GM21515 (cell line): ENCODE measurements around the gene IKZF2.

Experiments used
- ATAC-seq: cut with Tn5 transposase; IDR thresholded peaks from one replicate; pipeline ENCODE4 v1.9.1; 2021; ENCODE audit not compliant: unreplicated experiment

IKZF2 gene

GRCh38 chr2:213104092-213104902, 47.1 kb downstream of the IKZF2 start:
- no peak for ATAC-seq

DNA sequence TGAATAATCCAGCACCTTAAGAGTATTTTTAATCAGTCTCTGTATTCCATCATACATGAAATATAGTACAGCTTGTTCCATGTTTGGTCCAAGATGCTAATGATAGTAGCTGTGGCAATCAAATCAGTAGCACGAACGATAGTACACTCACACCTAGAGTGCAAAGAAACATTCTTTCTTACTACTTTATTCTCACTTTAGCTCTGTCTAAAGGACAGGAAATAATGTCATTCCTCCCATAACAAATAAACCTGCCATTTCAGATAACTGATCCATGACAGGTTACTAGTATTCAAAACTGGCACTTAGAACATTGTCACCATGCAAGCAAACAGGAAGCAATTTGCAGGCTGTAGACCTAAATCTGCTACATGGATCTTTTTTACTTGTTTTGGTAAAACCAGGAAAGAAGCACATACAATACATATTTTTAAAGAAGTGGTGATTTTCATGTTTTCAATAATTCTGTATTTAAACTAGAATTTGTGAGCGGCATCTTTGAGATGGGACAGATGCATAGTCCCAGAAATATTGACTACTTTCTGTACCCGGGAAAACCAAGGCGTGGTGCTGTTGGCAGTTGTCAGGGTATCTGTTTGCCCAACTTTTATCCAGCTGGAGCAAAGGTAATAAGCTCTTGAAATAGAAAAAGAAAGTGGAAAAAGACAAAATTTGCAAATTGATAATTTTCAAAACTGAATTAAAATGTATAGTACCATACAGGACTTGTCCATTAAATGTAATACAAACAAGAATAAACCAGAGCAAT, 49.5 kb downstream of the IKZF2 start:
- ATAC-seq, result no peak

- no peak for ATAC-seq
Observed at GRCh38 chr2:213101109-213101508, 50.3 kb downstream of the IKZF2 start.

DNA sequence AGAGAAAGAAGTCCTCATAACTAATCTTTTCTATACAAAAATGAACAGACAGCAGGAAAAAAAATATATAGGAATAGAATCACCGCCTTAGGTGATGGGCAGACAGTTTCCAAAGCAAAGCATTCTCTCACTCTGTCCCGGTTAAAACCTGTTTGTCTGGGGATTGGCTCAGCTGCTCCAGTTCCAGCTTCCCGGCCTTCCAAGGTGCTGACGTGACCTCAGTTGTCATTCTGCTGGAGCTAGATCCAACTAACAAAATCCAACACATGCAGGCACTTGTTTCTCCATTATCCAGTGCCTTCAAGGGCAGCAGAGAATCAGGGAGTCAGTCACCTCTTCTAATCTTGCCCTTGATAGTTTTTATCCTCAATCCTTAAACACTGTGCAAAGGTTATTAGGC, 52.8 kb downstream of the IKZF2 start:
- ATAC-seq, result no peak

GRCh38 chr2:213091765-213092164, 59.6 kb downstream of the IKZF2 start:
- ATAC-seq, result no peak

DNA sequence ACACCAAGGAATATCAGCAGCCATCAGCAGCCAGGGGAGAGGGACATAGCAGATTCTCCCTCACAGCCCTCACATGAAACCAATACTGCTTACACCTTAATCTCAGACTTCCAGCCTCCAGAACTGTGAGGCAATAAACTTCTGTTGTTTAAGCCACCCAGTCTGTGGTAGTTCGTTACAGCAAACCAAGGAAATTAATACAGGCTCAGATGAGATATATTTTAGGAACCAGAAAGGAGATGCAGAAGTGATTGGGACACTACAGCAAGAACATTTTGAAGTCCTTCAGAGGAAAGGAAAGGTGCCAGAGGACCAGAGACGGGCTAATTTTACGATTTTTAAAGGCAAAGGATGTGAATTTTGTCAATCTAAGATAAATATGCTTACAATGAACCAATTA, 60.6 kb downstream of the IKZF2 start:
- ATAC-seq, result no peak

- no peak for ATAC-seq
Observed at GRCh38 chr2:213089438-213089837, 62.0 kb downstream of the IKZF2 start.

DNA sequence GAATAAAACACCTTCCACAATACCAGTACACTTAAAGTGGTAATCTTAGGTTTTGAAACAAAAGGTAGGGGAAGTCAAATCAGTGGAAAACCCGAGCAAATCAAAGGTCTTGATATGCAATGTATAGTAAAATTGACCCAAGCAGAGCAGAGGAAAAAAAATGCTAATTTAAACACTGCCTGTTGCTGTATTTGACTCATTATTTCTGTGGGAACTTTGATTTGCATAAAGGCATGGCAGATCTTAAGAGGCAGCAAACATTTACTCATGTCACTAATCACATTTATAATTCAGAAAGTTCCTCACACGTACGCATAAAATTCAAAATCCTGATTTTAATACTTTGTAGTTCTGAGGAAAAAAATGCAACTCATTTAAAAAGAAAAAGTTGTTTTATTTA, 64.4 kb downstream of the IKZF2 start:
- ATAC-seq, result no peak

DNA sequence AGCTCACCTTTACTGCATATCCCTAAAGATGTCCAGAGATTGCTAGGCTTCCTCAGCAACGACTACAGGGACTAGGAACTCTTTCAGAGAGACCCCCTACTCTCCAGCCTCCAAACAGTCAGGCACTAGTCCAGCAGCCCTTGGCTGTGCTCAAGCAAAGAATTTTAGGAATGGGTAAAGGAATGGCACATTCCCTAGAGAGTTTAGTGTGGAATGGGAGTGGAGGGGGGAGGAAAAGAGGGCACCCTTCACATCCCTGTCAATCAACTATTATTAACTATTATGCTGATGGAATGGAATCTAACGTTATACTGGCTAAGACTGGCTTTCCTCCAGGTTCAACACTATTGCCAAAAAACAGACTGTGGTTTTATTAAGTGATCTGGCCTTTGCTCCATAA, 64.8 kb downstream of the IKZF2 start:
- no peak for ATAC-seq

DNA sequence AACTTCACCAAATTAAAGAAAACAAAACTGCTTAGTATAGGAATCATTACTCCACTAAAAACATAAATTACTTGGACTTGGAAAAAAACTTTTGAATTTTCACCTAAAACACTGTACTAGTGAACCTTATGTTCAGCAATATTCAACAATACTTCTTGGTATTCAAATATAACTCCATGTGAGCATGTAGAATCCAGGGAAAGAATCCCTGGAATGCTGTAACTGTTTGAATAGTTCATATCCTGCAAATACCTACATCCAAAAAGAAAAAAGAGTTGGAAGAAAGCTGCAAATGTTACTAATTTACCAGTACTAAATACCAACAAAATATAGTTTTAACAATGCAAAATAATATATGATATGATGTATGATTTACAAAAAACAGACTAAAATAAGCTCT, 65.4 kb downstream of the IKZF2 start:
- ATAC-seq, result no peak

DNA sequence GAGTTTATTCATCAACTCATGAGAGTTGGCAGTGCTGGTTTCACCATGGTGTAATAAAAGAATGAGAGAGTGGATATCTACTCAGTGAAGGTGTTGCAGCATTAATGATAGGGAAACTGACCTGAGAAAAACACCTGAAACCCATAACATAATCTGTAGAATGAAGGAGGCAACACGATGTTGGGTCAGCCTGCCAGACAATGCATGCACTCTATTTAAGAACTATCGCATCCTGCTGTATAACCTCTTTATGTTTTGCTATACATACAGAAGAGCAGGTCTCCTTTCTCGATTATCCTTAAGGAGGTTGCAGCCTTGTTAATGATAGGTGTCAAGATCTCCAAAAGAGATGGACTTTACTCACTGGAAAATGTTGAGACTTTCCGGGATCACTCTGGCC, 65.9 kb downstream of the IKZF2 start:
- ATAC-seq, result no peak

GRCh38 chr2:213084261-213084660, 67.2 kb downstream of the IKZF2 start:
- ATAC-seq, result no peak

- ATAC-seq, result no peak
Observed at GRCh38 chr2:213080969-213081617, 70.3 kb downstream of the IKZF2 start.

- ATAC-seq, result no peak
Observed at GRCh38 chr2:213079756-213080155, 71.7 kb downstream of the IKZF2 start.

- no peak for ATAC-seq
Observed at GRCh38 chr2:213078686-213079085, 72.7 kb downstream of the IKZF2 start.

DNA sequence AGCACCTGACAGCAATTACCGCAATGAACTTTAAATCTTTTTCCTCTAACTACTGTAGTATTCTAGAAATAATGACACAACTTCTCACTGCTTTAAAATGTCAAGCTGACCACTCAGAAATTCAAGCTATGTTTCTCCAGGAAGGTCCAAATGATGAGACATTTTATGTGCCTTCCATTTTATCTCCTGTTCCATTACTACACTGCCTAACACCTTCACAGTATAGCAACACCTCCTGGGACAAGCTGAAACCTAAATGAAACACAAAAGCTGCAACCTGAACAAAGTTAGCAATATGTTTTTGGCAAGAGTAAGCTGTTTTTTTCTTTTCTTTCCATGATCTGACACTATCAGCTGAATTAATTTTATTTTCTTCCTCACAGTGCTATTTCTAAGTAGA, 81.9 kb downstream of the IKZF2 start:
- ATAC-seq, result no peak

- ATAC-seq, result no peak
Observed at GRCh38 chr2:213068676-213069359, 82.6 kb downstream of the IKZF2 start.

DNA sequence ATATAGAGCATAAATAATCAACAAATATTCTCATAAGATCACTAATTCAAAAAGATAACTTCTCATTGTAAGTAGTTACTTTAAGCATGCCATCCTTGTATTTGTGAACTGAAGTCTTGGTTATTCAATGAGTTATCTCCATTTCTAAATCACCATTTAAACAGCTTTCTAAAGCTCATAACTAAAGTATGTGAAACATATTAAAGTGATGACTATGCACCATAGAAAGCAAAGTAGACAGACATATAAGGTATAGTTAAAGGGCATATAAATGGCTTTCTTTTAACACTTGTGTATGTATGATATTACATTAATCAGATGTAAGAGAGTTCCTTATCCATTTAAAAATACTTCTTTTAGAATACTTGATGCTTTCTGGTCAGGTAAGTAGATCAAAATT, 83.5 kb downstream of the IKZF2 start:
- ATAC-seq, result no peak

DNA sequence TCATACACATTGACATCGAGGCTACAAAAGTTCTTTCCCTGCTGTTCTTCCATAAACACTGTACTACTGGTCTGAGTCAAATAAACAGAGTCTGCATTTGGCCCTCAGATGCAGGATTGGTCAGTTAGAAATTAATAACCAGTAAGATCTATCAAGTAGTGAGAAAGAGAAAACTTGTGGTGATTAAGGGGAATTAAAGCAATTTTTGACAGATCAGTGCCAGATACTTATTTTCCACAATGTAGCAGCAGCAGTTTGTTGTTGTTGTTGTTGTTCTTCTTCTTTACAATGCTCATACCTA, 85.0 kb downstream of the IKZF2 start:
- no peak for ATAC-seq

- ATAC-seq, result peak; percentile 38
Observed at GRCh38 chr2:213065583-213066442, 85.6 kb downstream of the IKZF2 start.

DNA sequence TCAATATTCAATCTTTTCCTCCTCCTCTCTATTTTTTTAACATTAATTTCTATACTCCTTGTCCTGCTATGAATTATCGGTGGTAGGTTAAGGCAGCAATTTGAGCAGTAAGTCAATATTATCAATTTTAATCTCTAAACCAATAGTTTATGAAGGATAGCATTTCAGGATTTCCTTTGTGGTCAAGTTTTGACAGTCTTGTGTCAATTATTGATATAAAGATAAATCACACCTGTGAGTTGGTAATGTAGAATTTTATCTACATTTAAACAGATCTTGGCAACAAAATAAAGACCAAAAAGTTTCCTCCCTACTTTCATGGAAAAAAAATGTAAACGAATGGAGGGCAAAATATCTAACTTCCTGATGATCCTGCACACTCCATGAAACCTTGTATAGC, 87.3 kb downstream of the IKZF2 start:
- ATAC-seq, result no peak
